ENCODE data around the gene CRY1. TPM values are rescaled to one million over a fixed set of nuclear protein-coding genes. Genes with fewer than 3 reads are reported as not detected.

The CRY1 gene
- polyA plus RNA-seq, 1 donor (not counting 4 experiments of a cell fraction or from before 2014, with no cell fraction given) = 10.0 TPM

- no peaks in the 10 kb centered on the region for H3K9me3 ChIP-seq (ENCODE audit: control insufficient read depth, low read depth, low read length)
- no peak overlapping the region for H3K27ac ChIP-seq (ENCODE audit: control insufficient read depth, insufficient read depth, low read length)
- dilution Hi-C loops (cut with MboI; ENCODE audit: extremely low pct_ligation_motif_present, low sequenced_read_pairs) = no loop called here
- FAIRE-seq (no peak), DNase-seq (ENCODE audit: low read depth, low spot score) (no peak)
- peaks cover 0 to 5% of the 10 kb centered on the region in 2 experiments for H3K36me3 ChIP-seq (ENCODE audit: control insufficient read depth in 2 of 2, extremely low read depth in 1 of 2, insufficient read depth in 2 of 2, low read length in 2 of 2)
- no peak for TF ChIP-seq EZH2 (IDR thresholded peaks at IDR 0.05; ENCODE audit: low read length)
- H2AFZ ChIP-seq (ENCODE audit: control insufficient read depth, low read length) = no peak overlapping the region
- no peak overlapping the region for H3K4me2 ChIP-seq (ENCODE audit: control insufficient read depth, extremely low read depth, insufficient read depth, low read depth, low read length)
- H3K4me1 ChIP-seq (ENCODE audit: control insufficient read depth, extremely low read depth, insufficient read depth, low read length) = peaks cover 5% of the 10 kb centered on the region
- no peaks in the 10 kb centered on the region for H3K27me3 ChIP-seq (ENCODE audit: control insufficient read depth, extremely low read depth, insufficient read depth, low read length)
- peaks cover 1% of the 10 kb centered on the region for H3K79me2 ChIP-seq (ENCODE audit: control insufficient read depth, insufficient read depth, low read length)
- no peaks in the 10 kb centered on the region for H4K20me1 ChIP-seq (ENCODE audit: control insufficient read depth, extremely low read depth, insufficient read depth, low read length)
- H3K9ac ChIP-seq (ENCODE audit: control insufficient read depth, extremely low read depth, insufficient read depth, low read length) = no peak overlapping the region
- no peaks in the 10 kb centered on the region for H3K9me1 ChIP-seq (ENCODE audit: control insufficient read depth, extremely low read depth, insufficient read depth, low read length)
- no peak overlapping the region for H3K4me3 ChIP-seq (ENCODE audit: control insufficient read depth in 2 of 3, extremely low read depth in 1 of 3, insufficient read depth in 2 of 3, low read depth in 1 of 3, low read length in 3 of 3)
Observed at GRCh38 chr12:106982229-106982628, 111.1 kb downstream of the CRY1 start.

DNA sequence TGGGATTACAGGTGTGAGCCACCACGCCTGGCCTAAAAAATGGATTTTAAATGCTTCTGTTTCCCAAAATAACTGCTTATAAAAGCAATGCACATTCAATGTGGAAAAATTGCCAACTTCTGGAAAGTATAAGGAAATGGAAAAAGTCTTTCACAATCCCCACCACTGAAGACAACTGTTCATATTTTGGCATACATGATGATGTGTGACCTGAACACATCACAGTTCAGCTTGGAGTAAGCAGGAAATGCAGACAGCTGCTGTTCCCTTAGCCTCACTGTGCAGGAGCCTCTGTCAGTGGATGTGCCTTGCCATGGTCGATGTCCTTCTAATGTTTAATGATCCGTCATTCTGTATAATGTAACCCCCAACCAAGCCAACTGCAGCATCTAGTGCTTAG, 111.6 kb downstream of the CRY1 start:
- Histone ChIP-seq H3K27me3 (ENCODE audit: control insufficient read depth, extremely low read depth, insufficient read depth, low read length) (no peaks in the 10 kb centered on the region), H3K9me1 (ENCODE audit: control insufficient read depth, extremely low read depth, insufficient read depth, low read length) (no peaks in the 10 kb centered on the region), H3K9me3 (ENCODE audit: control insufficient read depth, low read depth, low read length) (no peaks in the 10 kb centered on the region), H3K4me2 (ENCODE audit: control insufficient read depth, extremely low read depth, insufficient read depth, low read depth, low read length) (no peak overlapping the region), H3K36me3 (ENCODE audit: control insufficient read depth in 2 of 2, extremely low read depth in 1 of 2, insufficient read depth in 2 of 2, low read length in 2 of 2) (peaks cover 0 to 5% of the 10 kb centered on the region in 2 experiments), H3K4me3 (ENCODE audit: control insufficient read depth in 2 of 3, extremely low read depth in 1 of 3, insufficient read depth in 2 of 3, low read depth in 1 of 3, low read length in 3 of 3) (no peak overlapping the region), H3K27ac (ENCODE audit: control insufficient read depth, insufficient read depth, low read length) (no peak overlapping the region), H2AFZ (ENCODE audit: control insufficient read depth, low read length) (no peak overlapping the region), H3K9ac (ENCODE audit: control insufficient read depth, extremely low read depth, insufficient read depth, low read length) (no peak overlapping the region), H3K4me1 (ENCODE audit: control insufficient read depth, extremely low read depth, insufficient read depth, low read length) (peaks cover 5% of the 10 kb centered on the region), H3K79me2 (ENCODE audit: control insufficient read depth, insufficient read depth, low read length) (peaks cover 1% of the 10 kb centered on the region), H4K20me1 (ENCODE audit: control insufficient read depth, extremely low read depth, insufficient read depth, low read length) (no peaks in the 10 kb centered on the region)
- dilution Hi-C loops (cut with MboI; ENCODE audit: extremely low pct_ligation_motif_present, low sequenced_read_pairs) = no loop called here
- no peak for TF ChIP-seq CTCF (optimal IDR thresholded peaks at IDR 0.05 in 1 of 3, IDR thresholded peaks at IDR 0.05 in 1 of 3, conservative IDR thresholded peaks at IDR 0.05 in 1 of 3; ENCODE audit: extremely low read depth in 1 of 3, insufficient read depth in 2 of 3, low read length in 3 of 3)
- TF ChIP-seq EZH2 (IDR thresholded peaks at IDR 0.05; ENCODE audit: low read length) = no peak
- DNase-seq (ENCODE audit: low read depth, low spot score) (no peak), FAIRE-seq (no peak)

DNA sequence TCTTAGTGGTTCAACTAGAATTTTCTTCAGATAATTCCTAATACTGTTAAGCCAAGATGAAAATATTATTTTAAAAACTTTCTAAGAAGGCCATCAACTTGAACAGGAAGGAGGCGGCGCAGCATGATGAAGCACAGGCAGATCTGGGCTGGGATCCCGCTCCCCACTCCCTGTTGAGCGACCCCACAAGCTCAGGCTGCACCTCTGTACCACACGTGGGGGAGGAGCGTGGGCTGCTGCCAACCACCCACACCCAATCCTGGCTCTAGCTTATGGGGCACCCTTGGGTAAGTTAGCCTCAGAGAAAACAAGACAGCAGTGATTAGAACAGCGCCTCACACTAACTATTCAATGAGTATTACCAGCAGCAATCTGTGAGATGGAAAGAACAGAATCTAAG, 112.4 kb downstream of the CRY1 start:
- TF ChIP-seq EZH2 (IDR thresholded peaks at IDR 0.05; ENCODE audit: low read length) (no peak), CTCF (optimal IDR thresholded peaks at IDR 0.05 in 1 of 3, IDR thresholded peaks at IDR 0.05 in 1 of 3, conservative IDR thresholded peaks at IDR 0.05 in 1 of 3; ENCODE audit: extremely low read depth in 1 of 3, insufficient read depth in 2 of 3, low read length in 3 of 3) (no peak)
- Histone ChIP-seq H3K4me3 (ENCODE audit: control insufficient read depth in 2 of 3, extremely low read depth in 1 of 3, insufficient read depth in 2 of 3, low read depth in 1 of 3, low read length in 3 of 3) (no peak overlapping the region), H3K4me1 (ENCODE audit: control insufficient read depth, extremely low read depth, insufficient read depth, low read length) (peaks cover 1% of the 10 kb centered on the region), H3K27ac (ENCODE audit: control insufficient read depth, insufficient read depth, low read length) (no peak overlapping the region), H4K20me1 (ENCODE audit: control insufficient read depth, extremely low read depth, insufficient read depth, low read length) (no peaks in the 10 kb centered on the region), H3K9ac (ENCODE audit: control insufficient read depth, extremely low read depth, insufficient read depth, low read length) (no peak overlapping the region), H2AFZ (ENCODE audit: control insufficient read depth, low read length) (no peak overlapping the region), H3K79me2 (ENCODE audit: control insufficient read depth, insufficient read depth, low read length) (peaks cover 1% of the 10 kb centered on the region), H3K9me3 (ENCODE audit: control insufficient read depth, low read depth, low read length) (no peaks in the 10 kb centered on the region), H3K9me1 (ENCODE audit: control insufficient read depth, extremely low read depth, insufficient read depth, low read length) (no peaks in the 10 kb centered on the region), H3K4me2 (ENCODE audit: control insufficient read depth, extremely low read depth, insufficient read depth, low read depth, low read length) (no peak overlapping the region), H3K27me3 (ENCODE audit: control insufficient read depth, extremely low read depth, insufficient read depth, low read length) (no peaks in the 10 kb centered on the region), H3K36me3 (ENCODE audit: control insufficient read depth in 2 of 2, extremely low read depth in 1 of 2, insufficient read depth in 2 of 2, low read length in 2 of 2) (peaks cover 0 to 5% of the 10 kb centered on the region in 2 experiments)
- DNase-seq (ENCODE audit: low read depth, low spot score) (no peak), FAIRE-seq (no peak)
- dilution Hi-C loops (cut with MboI; ENCODE audit: extremely low pct_ligation_motif_present, low sequenced_read_pairs) = no loop called here
